Adrenal gland (tissue), 12 donors: Measurements from ENCODE around the gene SPRY1. TPM values are rescaled to one million over a fixed set of nuclear protein-coding genes. Genes with fewer than 3 reads are reported as not detected.
A peak's percentile ranks its signal among the peaks of the same experiment; 100 is the strongest.

Experiments
- DNase-seq, 7 donors: peaks; one replicate each; pipeline ENCODE4 v3.0.0-alpha.2; 2019 to 2020
- H3K27ac ChIP-seq, 5 donors: fragments of 200-600 bp; sonication (generic) in 4 of 5; 1 replicate in 3 of 5; 2 replicates in 2 of 5; pipeline versions ENCODE4 v1.5.1 to v1.8.0; 2016 to 2020; ENCODE audit warnings: mild to moderate bottlenecking in 1 of 5
- H3K27me3 ChIP-seq: fragments of 200-600 bp; 2 replicates; pipeline ENCODE4 v1.8.0; 2021
- H3K36me3 ChIP-seq, 2 donors: fragments of 200-600 bp; replicated peaks in 1 of 2; 1 replicate in 1 of 2; 2 replicates in 1 of 2; pipeline versions ENCODE4 v1.5.1 to v1.8.0; 2018 to 2022
- H3K4me1 ChIP-seq, 2 donors: fragments of 200-600 bp; replicated peaks in 1 of 2; 1 replicate in 1 of 2; 2 replicates in 1 of 2; pipeline versions ENCODE4 v1.5.1 to v1.8.0; 2018 to 2021
- H3K4me3 ChIP-seq, 4 donors: fragments of 200-600 bp; sonication (generic) in 3 of 4; one replicate each; pipeline ENCODE4 v1.5.1; 2016 to 2018
- H3K9me3 ChIP-seq, 3 donors: fragments of 200-600 bp; sonication (generic) in 1 of 3; replicated peaks in 1 of 3; 1 replicate in 2 of 3; 2 replicates in 1 of 3; pipeline versions ENCODE4 v1.5.1 to v1.8.0; 2016 to 2021
- POLR2A ChIP-seq, 2 donors: fragments of 450-650 bp; IDR thresholded peaks; one replicate each; pipeline ENCODE4 v1.6.1; 2017; ENCODE audit warnings: antibody characterized with exemption in 2 of 2, mild to moderate bottlenecking in 2 of 2, moderate library complexity in 1 of 2
- WGBS, 4 donors: extraction: QIAGEN DNeasy Blood & Tissue Kit in 2 of 4; methylation state at CpG; one replicate each; pipeline versions ENCODE4 v1.1.5 to v1.1.7; 2013 to 2017; 5-methylcytosine and 5-hydroxymethylcytosine counted together
- intact Hi-C, 2 donors: fragments of 100-400 bp; cut with DNase I; formaldehyde crosslinking; loops; one replicate each; pipeline versions ENCODE4 v1.14.1 to v1.15.0; 2022 to 2023
- polyA plus RNA-seq, 3 donors: library from polyadenylated mRNA; stranded (reverse); fragments of 200-250 nt in 2 of 3; fragments of 350-450 nt in 1 of 3; fragmentation: Illumina TruSeq in 1 of 3; extraction: RNeasy Lipid Tissue Mini Kit (QIAGEN cat#74804) in 1 of 3; gene quantifications; one replicate each; pipeline ENCODE4 v1.2.3, GENCODE V29; 2013 to 2014
- total RNA-seq, 9 donors: library from RNA; depleted of rRNA in 4 of 9; stranded (reverse); fragments of >200 nt in 4 of 9; fragments of 120-200 nt in 1 of 9; fragmentation: NEBNext Ultra II Directional in 1 of 9; extraction: Animal tissue kit (Norgen Biotek cat#: 25700) in 1 of 9; gene quantifications; one replicate each; pipeline versions ENCODE4 v1.1.0 to v1.2.4, GENCODE V29; 2013 to 2023
- TF ChIP-seq, protein P1 (sequence below), 6 experiments: fragments of 450-650 bp in 4 of 6; fragments of 200-600 bp in 2 of 6; sonication (generic) in 1 of 6; IDR thresholded peaks; 1 replicate in 5 of 6; 2 replicates in 1 of 6; pipeline versions ENCODE4 v1.5.1 to v1.8.0; 2016 to 2021; ENCODE audit warnings: antibody characterized with exemption in 6 of 6, mild to moderate bottlenecking in 2 of 6, moderate library complexity in 1 of 6
- donor health status: healthy with polysubstance abuse.
- donor health status: Bipolar disorder and iron deficiency.
- donor health status: DM: yes; HTN: yes; CAD: no.
- donor health status: DM: no; HTN: no; CAD: no.
- donor health status: DM: no; HTN: no; CAD: no.
- donor health status: DM: yes; HTN: yes; CAD: no.

The SPRY1 gene
- total and polyA plus RNA-seq, 12 donors, result 12.6 to 95.6 (median 57.4) TPM

DNA sequence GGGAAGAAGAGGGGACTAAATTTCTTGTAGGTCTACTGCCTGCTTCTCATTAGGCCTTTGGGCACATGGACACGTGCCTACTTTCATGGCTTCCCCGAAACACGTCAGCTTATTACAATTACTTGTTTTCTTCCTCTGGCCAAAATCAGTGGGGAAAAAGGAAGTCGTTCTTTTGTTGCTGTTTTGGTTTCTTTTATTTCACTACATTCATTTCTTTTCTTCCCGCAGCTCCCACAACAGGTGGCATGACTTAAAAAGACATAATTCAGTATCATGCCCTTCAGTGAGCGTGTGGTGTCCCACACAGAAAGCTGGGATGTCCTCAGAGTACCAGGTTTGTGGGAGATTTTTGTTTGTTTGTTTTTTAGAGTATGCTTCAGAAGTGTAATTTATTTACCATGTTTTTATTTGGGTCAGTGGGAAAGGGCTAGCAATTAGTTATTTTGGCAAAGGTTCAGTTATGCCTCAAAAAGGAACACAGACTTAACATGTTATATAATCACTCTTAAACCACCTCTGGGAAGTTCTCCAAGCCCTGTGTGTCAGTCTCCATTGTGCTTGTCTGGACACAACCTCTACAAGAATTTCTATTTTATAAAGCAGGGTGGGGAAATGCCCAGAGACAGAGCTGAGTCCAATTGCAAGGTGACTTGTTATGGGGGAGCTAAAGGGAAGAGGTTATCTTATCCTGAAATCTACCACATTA lies 44.2 kb upstream of the SPRY1 start:
- Histone ChIP-seq H3K27ac (peak overlapping the region in 1 of 5 donors; percentile 49), H3K27me3 (no peaks in the 10 kb centered on the region), H3K4me1 (no peaks in the 10 kb centered on the region), H3K9me3 (no peaks in the 10 kb centered on the region), H3K4me3 (no peak overlapping the region), H3K36me3 (no peaks in the 10 kb centered on the region)
- WGBS, 4 donors, result 44 to 69% (median 58%) methylated on average over 6 of the region's 6 CpGs
- DNase-seq, result peak in 1 of 7 donors; percentile 17
- intact Hi-C loops, result no loop called here
- TF ChIP-seq POLR2A (IDR thresholded peaks at IDR 0.05), result no peak
- TF ChIP-seq, protein P1, sequence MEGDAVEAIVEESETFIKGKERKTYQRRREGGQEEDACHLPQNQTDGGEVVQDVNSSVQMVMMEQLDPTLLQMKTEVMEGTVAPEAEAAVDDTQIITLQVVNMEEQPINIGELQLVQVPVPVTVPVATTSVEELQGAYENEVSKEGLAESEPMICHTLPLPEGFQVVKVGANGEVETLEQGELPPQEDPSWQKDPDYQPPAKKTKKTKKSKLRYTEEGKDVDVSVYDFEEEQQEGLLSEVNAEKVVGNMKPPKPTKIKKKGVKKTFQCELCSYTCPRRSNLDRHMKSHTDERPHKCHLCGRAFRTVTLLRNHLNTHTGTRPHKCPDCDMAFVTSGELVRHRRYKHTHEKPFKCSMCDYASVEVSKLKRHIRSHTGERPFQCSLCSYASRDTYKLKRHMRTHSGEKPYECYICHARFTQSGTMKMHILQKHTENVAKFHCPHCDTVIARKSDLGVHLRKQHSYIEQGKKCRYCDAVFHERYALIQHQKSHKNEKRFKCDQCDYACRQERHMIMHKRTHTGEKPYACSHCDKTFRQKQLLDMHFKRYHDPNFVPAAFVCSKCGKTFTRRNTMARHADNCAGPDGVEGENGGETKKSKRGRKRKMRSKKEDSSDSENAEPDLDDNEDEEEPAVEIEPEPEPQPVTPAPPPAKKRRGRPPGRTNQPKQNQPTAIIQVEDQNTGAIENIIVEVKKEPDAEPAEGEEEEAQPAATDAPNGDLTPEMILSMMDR (IDR thresholded peaks at IDR 0.05), result no peak

DNA sequence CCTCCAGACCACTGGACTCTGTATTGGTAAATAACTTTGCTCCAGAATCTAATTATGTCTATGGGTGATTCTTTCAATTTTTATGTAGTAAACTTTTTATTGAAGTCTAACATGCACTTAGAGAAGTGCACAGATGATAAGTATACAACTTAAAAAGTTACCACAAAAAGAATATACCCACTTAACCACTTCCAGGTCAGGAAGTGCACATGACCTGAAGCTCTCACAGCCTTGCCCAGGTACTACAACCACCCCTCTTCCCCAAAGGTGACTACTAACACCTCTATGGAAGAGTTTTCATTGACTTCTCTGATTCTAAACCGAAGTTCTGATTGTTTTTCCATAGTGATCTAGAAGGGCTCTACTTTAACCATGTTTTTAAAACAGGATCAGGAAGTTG lies 43.6 kb upstream of the SPRY1 start:
- peak overlapping the region in 1 of 5 donors; percentile 49 for H3K27ac ChIP-seq
- no peak overlapping the region for H3K4me3 ChIP-seq
- intact Hi-C loops, result no loop called here
- WGBS, 4 donors, result 73 to 93% (median 78%) methylated on average over 1 of the region's 1 CpG
- H3K36me3 ChIP-seq, result no peaks in the 10 kb centered on the region
- no peaks in the 10 kb centered on the region for H3K9me3 ChIP-seq
- H3K27me3 ChIP-seq, result no peaks in the 10 kb centered on the region
- no peak for DNase-seq
- no peak for TF ChIP-seq POLR2A (IDR thresholded peaks at IDR 0.05)
- TF ChIP-seq, protein P1 (IDR thresholded peaks at IDR 0.05), result no peak
- H3K4me1 ChIP-seq, result no peaks in the 10 kb centered on the region

GRCh38 chr4:123353656-123354055 lies 42.9 kb upstream of the SPRY1 start:
- DNase-seq, result no peak
- Histone ChIP-seq H3K9me3 (no peaks in the 10 kb centered on the region), H3K36me3 (no peaks in the 10 kb centered on the region), H3K27me3 (no peaks in the 10 kb centered on the region), H3K4me1 (no peaks in the 10 kb centered on the region), H3K27ac (peak overlapping the region in 2 of 5 donors; percentile 26 to 45), H3K4me3 (no peak overlapping the region)
- TF ChIP-seq POLR2A (IDR thresholded peaks at IDR 0.05), result no peak
- TF ChIP-seq, protein P1 (IDR thresholded peaks at IDR 0.05), result no peak
- 77 to 85% (median 84%) methylated on average over 6 of the region's 6 CpGs for whole genome bisulfite sequencing, 4 donors
- intact Hi-C loops, result no loop called here

GRCh38 chr4:123354701-123355100 lies 41.9 kb upstream of the SPRY1 start:
- 78 to 94% (median 85%) methylated on average over 5 of the region's 5 CpGs for WGBS, 4 donors
- intact Hi-C loops, result no loop called here

More at GRCh38 chr4:123354701-123355100, 41.9 kb upstream of the SPRY1 start:
- Histone ChIP-seq H3K9me3 (no peaks in the 10 kb centered on the region), H3K36me3 (no peaks in the 10 kb centered on the region), H3K27ac (no peak overlapping the region), H3K4me3 (no peak overlapping the region), H3K27me3 (no peaks in the 10 kb centered on the region), H3K4me1 (no peaks in the 10 kb centered on the region)
- no peak for DNase-seq
- TF ChIP-seq, protein P1 (IDR thresholded peaks at IDR 0.05), result no peak
- TF ChIP-seq POLR2A (IDR thresholded peaks at IDR 0.05), result no peak
